Measurements from ENCODE around the gene FRS2. TPM values are rescaled to one million over a fixed set of nuclear protein-coding genes. Genes with fewer than 3 reads are reported as not detected.

FRS2 gene
- total and polyA plus RNA-seq, 2 of the 4 experiments (the other 2 are of a cell fraction) = 12.4 to 58.3 TPM

DNA sequence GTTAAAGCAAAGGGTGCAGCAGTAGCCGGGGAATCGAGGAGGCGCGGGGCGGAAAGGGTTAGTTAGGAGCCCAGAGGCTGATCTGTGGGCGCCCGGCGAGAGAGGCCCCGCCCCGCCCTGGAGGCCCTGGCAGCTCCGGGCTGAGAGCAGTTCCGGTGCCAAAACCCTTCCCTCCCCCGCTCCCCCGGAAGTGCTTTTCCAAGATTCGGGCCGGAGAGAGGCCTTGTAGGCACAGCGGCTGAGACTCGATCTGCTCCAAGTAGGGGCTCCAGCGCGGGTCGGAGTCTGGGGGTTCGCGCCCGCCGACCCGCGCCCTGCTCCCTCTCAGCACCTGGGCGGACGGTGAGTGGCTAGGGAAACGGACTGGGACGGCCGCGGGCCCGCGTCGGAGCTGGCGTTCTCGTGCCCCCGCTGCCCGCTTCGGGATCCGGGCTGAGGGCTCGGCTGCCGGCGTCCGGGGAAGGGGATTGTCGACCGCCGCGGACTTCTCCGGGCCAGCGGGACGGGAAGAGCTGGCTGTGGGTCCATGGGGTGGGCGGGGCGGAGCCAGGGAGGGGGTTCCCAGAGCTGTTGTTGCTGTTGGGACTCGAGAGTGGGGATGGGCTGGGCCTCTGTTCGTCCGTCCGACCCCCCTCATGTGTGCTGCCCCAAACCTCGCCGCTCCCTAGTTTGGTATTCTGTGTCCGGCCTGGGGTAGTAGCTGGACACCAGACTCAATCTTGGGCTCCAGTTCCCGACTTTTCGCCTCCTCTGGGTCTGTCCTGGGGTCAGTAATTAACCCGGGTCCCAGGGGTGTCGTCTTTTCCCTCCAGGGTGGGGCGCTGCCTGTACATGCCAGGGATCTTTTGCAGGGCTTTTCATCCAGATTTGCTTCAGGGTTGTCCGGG lies at the start of gene FRS2 (continued):
- TF ChIP-seq MAFK (IDR thresholded peaks at IDR 0.05; ENCODE audit: low read depth, low read length) = no peak

DNA sequence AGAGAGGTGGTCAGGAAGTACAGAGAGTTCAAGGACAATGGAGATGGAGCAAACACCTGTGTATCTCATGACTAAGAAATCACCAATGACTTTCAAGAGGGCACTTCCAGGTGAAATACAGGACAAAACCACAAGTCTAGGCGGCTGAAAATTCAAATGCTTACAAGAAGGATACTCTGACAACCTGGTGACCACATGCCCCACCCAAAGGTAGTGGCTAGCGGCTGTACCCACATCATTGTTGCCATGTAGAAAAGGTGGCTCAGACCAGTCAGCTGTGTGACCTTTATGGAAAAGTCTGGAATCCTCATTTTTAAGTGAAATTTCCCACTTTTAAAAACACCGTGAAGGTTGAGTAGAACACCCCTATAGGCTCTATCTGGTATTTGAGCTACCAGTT lies 48.6 kb upstream of the FRS2 start:
- no peaks in the 10 kb centered on the region for H3K36me3 ChIP-seq (ENCODE audit: control insufficient read depth, insufficient read depth, low read length)
- no peak overlapping the region for H2AFZ ChIP-seq (replicated peaks; ENCODE audit: low read length, poor library complexity)
- no peak overlapping the region for H2AK9ac ChIP-seq (replicated peaks; ENCODE audit: low read depth, low read length, poor library complexity)
- no peak for TF ChIP-seq CEBPB (IDR thresholded peaks at IDR 0.05; ENCODE audit: low read depth, low read length)
- no peak for TF ChIP-seq RFX5 (IDR thresholded peaks at IDR 0.05; ENCODE audit: low read depth, low read length)
- TF ChIP-seq FOS (IDR thresholded peaks at IDR 0.05; ENCODE audit: low read depth, low read length) = no peak
- no peak for TF ChIP-seq BHLHE40 (IDR thresholded peaks at IDR 0.05; ENCODE audit: low read depth, low read length)
- TF ChIP-seq MAFK (IDR thresholded peaks at IDR 0.05; ENCODE audit: low read depth, low read length) = no peak
- whole genome bisulfite sequencing, 2 experiments (ENCODE audit: extremely low coverage in 2 of 2, insufficient read length in 1 of 2) = no CpG with 5 or more reads among the region's 3 CpGs
- H3K27ac ChIP-seq (ENCODE audit: insufficient read depth, low read length) = no peak overlapping the region
- H4K91ac ChIP-seq (ENCODE audit: insufficient read depth, low read depth, low read length) = no peak overlapping the region
- no peak overlapping the region for H2BK15ac ChIP-seq (ENCODE audit: low read depth, low read length)
- ChIA-PET POLR2A (ENCODE audit: unreplicated experiment) (no interaction called here), CTCF (no interaction called here)
- no peak overlapping the region for H3K56ac ChIP-seq (ENCODE audit: extremely low read depth, insufficient read depth, low read length)
- H4K8ac ChIP-seq (ENCODE audit: low read depth in 2 of 2, low read length in 2 of 2) = no peak overlapping the region
- no peak overlapping the region for H3K18ac ChIP-seq (ENCODE audit: low read depth, low read length)
- H2BK120ac ChIP-seq (ENCODE audit: low read depth, low read length) = no peak overlapping the region
- ATAC-seq (ENCODE audit: low read depth) (no peak), DNase-seq (no peak)
- peaks cover 3% of the 10 kb centered on the region; the same call in 1 of the 2 replicates for H3K4me1 ChIP-seq (ENCODE audit: control insufficient read depth, insufficient read depth, low read length)
- H2AK5ac ChIP-seq (ENCODE audit: low read depth, low read length) = no peak overlapping the region
- peaks cover under 1% of the 10 kb centered on the region; the same call in 1 of the 2 replicates for H3K9me1 ChIP-seq (ENCODE audit: insufficient read depth, low read length)
- H3K9me3 ChIP-seq (ENCODE audit: control insufficient read depth, insufficient read depth, low read length) = no peaks in the 10 kb centered on the region
- intact Hi-C loops (cut with micrococcal nuclease) = no loop called here
- BruUV-seq (replicated peaks) = no TSS peak
- no peak overlapping the region for H3K4ac ChIP-seq (ENCODE audit: low read depth, low read length)
- H2BK5ac ChIP-seq (ENCODE audit: low read depth, low read length, poor library complexity, severe bottlenecking) = no peak overlapping the region
- no peak overlapping the region for H3K4me3 ChIP-seq (ENCODE audit: insufficient read depth, low read depth, low read length)
- no peak overlapping the region for H3K14ac ChIP-seq (replicated peaks; ENCODE audit: low read depth, low read length)
- H3K79me1 ChIP-seq (ENCODE audit: low read depth in 1 of 2, low read length in 2 of 2) = 0 out of 4 replicates have a peak, but pooled peaks cover 0 to under 1% of the 10 kb centered on the region in 2 experiments
- no peak overlapping the region for H2BK20ac ChIP-seq (ENCODE audit: low read depth, low read length)
- H4K5ac ChIP-seq (ENCODE audit: low read depth, low read length) = no peak overlapping the region
- no peak overlapping the region for H3K4me2 ChIP-seq (ENCODE audit: low read depth, low read length)
- H3K27me3 ChIP-seq (ENCODE audit: control insufficient read depth, insufficient read depth, low read length) = no peaks in the 10 kb centered on the region
- in situ Hi-C loops (cut with MboI; ENCODE audit: low sequenced_read_pairs) = no loop called here
- dilution Hi-C loops (cut with HindIII; ENCODE audit: low sequenced_read_pairs, unreplicated experiment) = no loop called here
- H3K23ac ChIP-seq (ENCODE audit: low read depth, low read length) = no peak overlapping the region
- no peak overlapping the region for H3K9ac ChIP-seq (ENCODE audit: low read depth, low read length)
- no peaks in the 10 kb centered on the region for H4K20me1 ChIP-seq (ENCODE audit: insufficient read depth, low read length)
